Midbrain (tissue), 1 donor: ENCODE results near the gene BPIFA2.
"Not testable (repeated sequence)": the region's sequence is repeated elsewhere in the genome, so short reads cannot be mapped to it uniquely, and the experiment has no call there.

Experiments
- DNase-seq: peaks from one replicate; lab custom pipeline; 2025; lab: John Stamatoyannopoulos, UW

The BPIFA2 gene

GRCh38 chr20:33167859-33168258, at the start of gene BPIFA2:
TSS of gene BPIFA2 (plus strand) at chr20:33168159. CDS start at chr20:33169146, 987 bp downstream.
- DNase-seq: no peak

- no peak for DNase-seq
Measured at GRCh38 chr20:33119725-33120720, 47.9 kb upstream of the BPIFA2 start.

- DNase-seq: no peak
Measured at GRCh38 chr20:33120934-33121333, 47.0 kb upstream of the BPIFA2 start.

- DNase-seq: not testable (repeated sequence)
Measured at GRCh38 chr20:33122297-33122696, 45.7 kb upstream of the BPIFA2 start.

- no peak for DNase-seq
Measured at GRCh38 chr20:33124261-33124660, 43.7 kb upstream of the BPIFA2 start.

- DNase-seq: no peak
Measured at GRCh38 chr20:33124994-33125393, 43.0 kb upstream of the BPIFA2 start.

GRCh38 chr20:33125983-33126382, 42.0 kb upstream of the BPIFA2 start:
- DNase-seq: no peak

GRCh38 chr20:33127422-33128097, 40.4 kb upstream of the BPIFA2 start:
- DNase-seq: no peak

- no peak for DNase-seq
Measured at GRCh38 chr20:33130568-33131061, 37.3 kb upstream of the BPIFA2 start.

- DNase-seq: no peak
Measured at GRCh38 chr20:33131949-33132473, 35.9 kb upstream of the BPIFA2 start.

GRCh38 chr20:33132513-33133372, 35.2 kb upstream of the BPIFA2 start:
- no peak for DNase-seq

GRCh38 chr20:33133373-33133941, 34.5 kb upstream of the BPIFA2 start:
- DNase-seq: no peak

GRCh38 chr20:33137195-33137594, 30.8 kb upstream of the BPIFA2 start:
- DNase-seq: no peak

- DNase-seq: no peak
Measured at GRCh38 chr20:33139467-33139866, 28.5 kb upstream of the BPIFA2 start.

GRCh38 chr20:33145521-33145920, 22.4 kb upstream of the BPIFA2 start:
- no peak for DNase-seq

- no peak for DNase-seq
Measured at GRCh38 chr20:33147299-33147698, 20.7 kb upstream of the BPIFA2 start.

GRCh38 chr20:33148040-33148439, 19.9 kb upstream of the BPIFA2 start:
- DNase-seq: no peak

GRCh38 chr20:33154252-33154651, 13.7 kb upstream of the BPIFA2 start:
- no peak for DNase-seq

GRCh38 chr20:33158637-33159385, 9.1 kb upstream of the BPIFA2 start:
- DNase-seq: no peak

- no peak for DNase-seq
Measured at GRCh38 chr20:33159713-33160112, 8.2 kb upstream of the BPIFA2 start.

GRCh38 chr20:33160681-33161080, 7.3 kb upstream of the BPIFA2 start:
- no peak for DNase-seq
